OCI-LY3 (cell line): ENCODE data around the gene HIP1.

ENCODE experiments used
- CTCF ChIP-seq: fragments of 200-600, 300-600 bp; sonication (generic); IDR thresholded peaks from 2 replicates; pipeline ENCODE4 v1.5.1; 2014; ENCODE audit warnings: antibody characterized with exemption, low read length, low read depth
- EZH2phosphoT487 ChIP-seq: fragments of 200-600 bp; shearing (Covaris generic); IDR thresholded peaks from 2 replicates; pipeline ENCODE4 v1.6.1; 2018; ENCODE audit warnings: antibody characterized with exemption, mixed run types, low read depth

DNA sequence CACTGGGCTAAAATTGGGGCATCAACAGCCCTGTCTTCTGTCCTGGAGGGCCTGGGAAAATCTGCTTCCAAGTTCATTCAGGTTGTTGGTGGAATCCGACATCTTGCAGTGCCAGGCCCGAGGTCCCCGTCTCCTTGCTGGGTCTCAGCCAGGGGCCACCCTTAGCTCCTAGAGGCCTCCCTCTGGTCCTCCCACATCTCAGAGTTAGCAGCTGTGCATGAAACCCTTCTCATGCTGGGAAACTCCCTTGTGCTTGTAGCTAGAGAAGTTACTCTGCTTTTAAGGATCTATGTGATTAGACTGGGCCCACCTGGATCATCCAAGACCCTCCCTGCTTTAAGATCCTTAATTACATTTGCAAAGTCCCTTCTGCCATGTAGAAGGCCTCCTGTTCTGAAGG lies 15.3 kb downstream of the HIP1 start:
- TF ChIP-seq CTCF: no peak
- TF ChIP-seq EZH2phosphoT487: no peak
